Measurements from ENCODE around the gene VRK2. TPM values are rescaled to one million over a fixed set of nuclear protein-coding genes. Genes with fewer than 3 reads are reported as not detected.

VRK2 gene
- polyA plus RNA-seq (2013, experiment 1 of 2): 19.2 TPM
- polyA plus RNA-seq (2013, experiment 2 of 2): 19.7 TPM

DNA sequence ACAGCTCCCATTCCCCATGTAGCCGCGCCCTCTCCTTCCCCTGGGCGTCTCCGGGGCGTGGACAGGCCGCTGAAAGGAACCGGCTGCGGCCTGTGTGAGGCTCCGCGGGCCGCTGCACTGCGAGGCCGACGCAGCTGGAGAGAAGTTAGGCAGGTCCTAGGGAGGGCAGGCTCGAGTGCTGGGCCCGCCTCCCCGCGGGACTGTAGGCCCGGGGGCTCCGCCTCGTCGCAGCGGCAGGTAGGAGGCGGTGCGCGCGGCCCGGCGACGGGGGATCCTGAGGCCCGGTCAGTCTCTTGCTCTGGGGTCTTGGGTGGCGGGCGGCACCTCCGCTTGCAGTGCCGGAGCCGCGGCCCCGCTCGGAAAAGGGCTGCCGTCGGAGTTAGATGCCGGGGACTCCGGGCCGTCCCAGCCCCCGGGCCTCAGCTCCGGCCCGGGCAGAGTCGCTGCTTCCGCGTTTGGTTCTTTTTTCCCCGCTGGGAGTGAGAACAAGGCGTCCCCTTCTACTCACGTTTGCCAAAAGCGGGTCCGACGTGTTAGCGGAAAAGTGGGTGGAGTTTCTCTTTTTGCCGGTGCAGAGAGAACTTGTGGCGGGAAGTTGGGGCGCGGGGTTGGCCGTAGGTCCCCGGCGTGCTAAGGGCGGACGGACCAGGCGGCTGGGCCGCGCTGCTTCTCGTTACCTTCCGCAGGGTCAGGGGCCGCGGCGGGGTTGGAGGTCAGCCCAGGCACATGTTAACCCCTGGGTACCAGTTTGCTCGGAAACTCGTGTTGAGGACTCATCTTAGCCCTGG lies at the start of gene VRK2:
Gene VRK2, plus strand, starts transcription at position 222 of the 788 bp plus-strand sequence. CDS start 2,026 bp downstream, outside the sequence.
- peaks cover 23% of the 10 kb centered on the region for H3K36me3 ChIP-seq (ENCODE audit: insufficient read depth, low read length)
- H3K9me3 ChIP-seq (ENCODE audit: insufficient read depth, low read depth, low read length): no peaks in the 10 kb centered on the region
- H3K4me1 ChIP-seq (ENCODE audit: insufficient read depth, low read length): peaks cover 27% of the 10 kb centered on the region
- peak within 1 kb of the TSS; percentile 61 for H3K4me3 ChIP-seq (ENCODE audit: low read length)
- peak within 1 kb of the TSS; percentile 93 for H3K27ac ChIP-seq (ENCODE audit: low read depth, low read length)
- under 1% methylated on average over 76 of the region's 76 CpGs for WGBS
- H3K27me3 ChIP-seq (ENCODE audit: insufficient read depth, low read length): no peaks in the 10 kb centered on the region
- peak within 1 kb of the TSS; percentile 88 for H3K9ac ChIP-seq (ENCODE audit: low read depth, low read length)

- Histone ChIP-seq H3K36me3 (ENCODE audit: insufficient read depth, low read length) (no peaks in the 10 kb centered on the region), H3K9ac (ENCODE audit: low read depth, low read length) (no peak overlapping the region)
- 94% methylated on average over 2 of the region's 2 CpGs for WGBS
These were observed 40.2 kb upstream of the VRK2 start for GRCh38 chr2:58006256-58006951.

DNA sequence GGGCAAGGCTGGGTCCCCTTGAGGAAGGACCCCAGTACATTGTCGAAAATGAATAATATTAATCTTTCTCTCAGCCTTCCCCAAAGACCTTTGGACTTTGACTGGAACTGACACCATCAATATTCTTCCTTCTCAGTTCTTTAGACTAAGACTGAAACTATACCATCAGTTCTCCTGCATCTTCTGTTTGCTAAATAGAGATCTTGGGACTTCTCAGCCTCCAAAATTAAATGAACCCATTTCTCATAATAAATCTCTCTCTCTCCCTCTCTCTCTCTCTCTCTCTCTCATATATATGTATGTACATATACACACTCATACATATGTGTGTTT lies 39.7 kb upstream of the VRK2 start:
- Histone ChIP-seq H3K27ac (ENCODE audit: low read depth, low read length) (no peak overlapping the region), H3K36me3 (ENCODE audit: insufficient read depth, low read length) (no peaks in the 10 kb centered on the region), H3K4me3 (ENCODE audit: low read length) (no peak overlapping the region), H3K4me1 (ENCODE audit: insufficient read depth, low read length) (no peaks in the 10 kb centered on the region), H3K9me3 (ENCODE audit: insufficient read depth, low read depth, low read length) (no peaks in the 10 kb centered on the region), H3K9ac (ENCODE audit: low read depth, low read length) (no peak overlapping the region), H3K27me3 (ENCODE audit: insufficient read depth, low read length) (no peaks in the 10 kb centered on the region)
- 97% methylated on average over 1 of the region's 1 CpG for WGBS

More at GRCh38 chr2:58006256-58006951, 40.2 kb upstream of the VRK2 start:
- Histone ChIP-seq H3K27ac (ENCODE audit: low read depth, low read length) (no peak overlapping the region), H3K4me3 (ENCODE audit: low read length) (no peak overlapping the region), H3K4me1 (ENCODE audit: insufficient read depth, low read length) (no peaks in the 10 kb centered on the region), H3K9me3 (ENCODE audit: insufficient read depth, low read depth, low read length) (no peaks in the 10 kb centered on the region), H3K27me3 (ENCODE audit: insufficient read depth, low read length) (no peaks in the 10 kb centered on the region)

- 90% methylated on average over 1 of the region's 1 CpG for WGBS
- Histone ChIP-seq H3K4me3 (ENCODE audit: low read length) (no peak overlapping the region), H3K27me3 (ENCODE audit: insufficient read depth, low read length) (no peaks in the 10 kb centered on the region), H3K36me3 (ENCODE audit: insufficient read depth, low read length) (no peaks in the 10 kb centered on the region), H3K4me1 (ENCODE audit: insufficient read depth, low read length) (no peaks in the 10 kb centered on the region), H3K9me3 (ENCODE audit: insufficient read depth, low read depth, low read length) (peaks cover under 1% of the 10 kb centered on the region; the same call in 1 of the 2 replicates), H3K27ac (ENCODE audit: low read depth, low read length) (no peak overlapping the region), H3K9ac (ENCODE audit: low read depth, low read length) (no peak overlapping the region)
These were observed 36.0 kb upstream of the VRK2 start for GRCh38 chr2:58010599-58010998.

DNA sequence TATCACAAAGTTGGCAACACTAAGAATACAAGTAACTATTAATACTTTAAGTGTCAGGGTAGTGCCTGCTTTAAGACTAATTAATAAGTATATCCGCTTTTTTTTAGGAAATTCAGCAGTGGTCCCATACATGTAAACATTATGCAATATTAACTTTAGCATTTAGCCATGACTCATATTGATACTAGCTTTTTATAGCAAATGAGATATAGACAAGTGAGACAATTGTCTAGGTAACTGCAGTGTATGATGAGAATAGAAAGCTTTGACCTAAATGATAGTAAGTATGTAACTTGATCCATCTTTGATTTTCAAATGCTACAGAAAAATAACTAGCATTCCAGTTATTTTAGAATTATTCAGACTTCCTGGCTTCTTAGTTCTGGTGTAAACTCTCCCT lies 27.4 kb upstream of the VRK2 start:
- no peak overlapping the region for H3K27ac ChIP-seq (ENCODE audit: low read depth, low read length)
- peaks cover 4% of the 10 kb centered on the region; the same call in 1 of the 2 replicates for H3K9me3 ChIP-seq (ENCODE audit: insufficient read depth, low read depth, low read length)
- no peaks in the 10 kb centered on the region for H3K36me3 ChIP-seq (ENCODE audit: insufficient read depth, low read length)
- no peak overlapping the region for H3K4me3 ChIP-seq (ENCODE audit: low read length)
- H3K27me3 ChIP-seq (ENCODE audit: insufficient read depth, low read length): no peaks in the 10 kb centered on the region
- H3K9ac ChIP-seq (ENCODE audit: low read depth, low read length): no peak overlapping the region
- WGBS: no CpG with 5 or more reads among the region's 1 CpG
- H3K4me1 ChIP-seq (ENCODE audit: insufficient read depth, low read length): no peaks in the 10 kb centered on the region

DNA sequence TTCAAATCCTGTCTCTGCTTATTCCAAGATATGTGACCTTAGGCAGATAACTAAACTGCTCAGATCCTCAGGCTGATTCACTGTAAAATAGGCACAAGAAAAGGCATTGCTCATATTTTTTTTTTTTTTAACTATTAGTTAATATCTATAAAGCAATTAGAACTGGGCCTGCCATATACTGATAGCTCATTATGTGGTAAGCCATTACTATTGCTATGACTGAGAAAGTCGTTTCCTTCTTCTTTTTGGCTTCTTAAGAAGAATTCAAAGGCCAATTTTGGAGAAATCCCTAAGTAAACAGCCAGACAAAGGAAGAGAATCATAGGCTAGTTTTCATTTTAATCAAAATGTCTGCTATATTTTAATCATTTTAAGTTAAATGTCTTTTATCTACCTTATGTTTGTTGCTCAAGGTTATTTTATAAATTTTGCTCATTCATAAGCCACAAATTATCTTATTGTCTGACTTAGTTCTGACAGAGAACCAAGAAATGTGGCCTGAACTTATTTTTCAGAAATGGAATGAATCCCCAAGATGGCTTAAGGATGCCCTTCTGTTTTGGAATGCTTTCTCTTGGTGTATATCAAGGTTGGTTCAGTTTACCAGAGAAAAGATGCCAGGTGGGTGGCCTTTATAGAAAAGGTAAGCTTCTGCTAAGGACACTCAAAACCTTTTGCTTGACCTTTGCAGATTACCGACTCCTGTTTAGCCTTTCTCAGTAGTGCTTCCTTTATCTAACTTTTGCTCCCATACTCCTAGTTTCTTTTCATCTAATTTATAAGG lies 21.3 kb upstream of the VRK2 start:
- no peak overlapping the region for H3K9ac ChIP-seq (ENCODE audit: low read depth, low read length)
- no peaks in the 10 kb centered on the region for H3K4me1 ChIP-seq (ENCODE audit: insufficient read depth, low read length)
- H3K27ac ChIP-seq (ENCODE audit: low read depth, low read length): no peak overlapping the region
- H3K36me3 ChIP-seq (ENCODE audit: insufficient read depth, low read length): no peaks in the 10 kb centered on the region
- 96% methylated on average over 2 of the region's 2 CpGs for WGBS
- H3K9me3 ChIP-seq (ENCODE audit: insufficient read depth, low read depth, low read length): no peaks in the 10 kb centered on the region
- no peaks in the 10 kb centered on the region for H3K27me3 ChIP-seq (ENCODE audit: insufficient read depth, low read length)
- no peak overlapping the region for H3K4me3 ChIP-seq (ENCODE audit: low read length)

- Histone ChIP-seq H3K4me3 (ENCODE audit: low read length) (no peak overlapping the region), H3K9me3 (ENCODE audit: insufficient read depth, low read depth, low read length) (no peaks in the 10 kb centered on the region), H3K36me3 (ENCODE audit: insufficient read depth, low read length) (no peaks in the 10 kb centered on the region), H3K4me1 (ENCODE audit: insufficient read depth, low read length) (no peaks in the 10 kb centered on the region), H3K27me3 (ENCODE audit: insufficient read depth, low read length) (no peaks in the 10 kb centered on the region), H3K9ac (ENCODE audit: low read depth, low read length) (no peak overlapping the region), H3K27ac (ENCODE audit: low read depth, low read length) (no peak overlapping the region)
These were observed 19.6 kb upstream of the VRK2 start for GRCh38 chr2:58027029-58027428.

DNA sequence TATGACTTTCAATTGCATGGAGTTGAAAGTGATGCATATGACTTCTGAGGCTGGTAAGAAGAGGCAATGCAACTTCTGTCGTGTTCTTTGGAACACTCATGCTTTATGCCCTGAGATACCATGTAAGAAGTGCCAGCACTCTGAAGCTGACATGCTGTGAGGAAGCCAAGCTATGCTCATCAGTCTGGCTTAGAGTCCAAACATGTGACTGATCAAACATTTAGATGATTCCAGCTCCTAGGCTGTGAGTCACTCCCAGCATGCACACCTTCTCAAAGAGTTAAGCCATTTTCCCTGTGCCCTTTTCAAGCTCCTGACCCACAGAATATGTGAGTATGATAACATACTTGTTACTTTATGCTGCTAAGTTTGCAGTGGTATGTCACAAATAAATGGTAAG lies 15.8 kb upstream of the VRK2 start:
- no peaks in the 10 kb centered on the region for H3K27me3 ChIP-seq (ENCODE audit: insufficient read depth, low read length)
- no peaks in the 10 kb centered on the region for H3K4me1 ChIP-seq (ENCODE audit: insufficient read depth, low read length)
- WGBS: 91% methylated on average over 1 of the region's 1 CpG
- H3K9ac ChIP-seq (ENCODE audit: low read depth, low read length): no peak overlapping the region
- H3K27ac ChIP-seq (ENCODE audit: low read depth, low read length): no peak overlapping the region
- no peaks in the 10 kb centered on the region for H3K36me3 ChIP-seq (ENCODE audit: insufficient read depth, low read length)
- H3K9me3 ChIP-seq (ENCODE audit: insufficient read depth, low read depth, low read length): no peaks in the 10 kb centered on the region
- no peak overlapping the region for H3K4me3 ChIP-seq (ENCODE audit: low read length)

GRCh38 chr2:58032016-58032763 lies 14.4 kb upstream of the VRK2 start:
- H3K4me3 ChIP-seq (ENCODE audit: low read length): no peak overlapping the region
- H3K4me1 ChIP-seq (ENCODE audit: insufficient read depth, low read length): no peaks in the 10 kb centered on the region
- no peak overlapping the region for H3K9ac ChIP-seq (ENCODE audit: low read depth, low read length)
- no peaks in the 10 kb centered on the region for H3K36me3 ChIP-seq (ENCODE audit: insufficient read depth, low read length)
- no peaks in the 10 kb centered on the region for H3K9me3 ChIP-seq (ENCODE audit: insufficient read depth, low read depth, low read length)
- H3K27ac ChIP-seq (ENCODE audit: low read depth, low read length): no peak overlapping the region
- 98% methylated on average over 2 of the region's 3 CpGs for WGBS
- no peaks in the 10 kb centered on the region for H3K27me3 ChIP-seq (ENCODE audit: insufficient read depth, low read length)

DNA sequence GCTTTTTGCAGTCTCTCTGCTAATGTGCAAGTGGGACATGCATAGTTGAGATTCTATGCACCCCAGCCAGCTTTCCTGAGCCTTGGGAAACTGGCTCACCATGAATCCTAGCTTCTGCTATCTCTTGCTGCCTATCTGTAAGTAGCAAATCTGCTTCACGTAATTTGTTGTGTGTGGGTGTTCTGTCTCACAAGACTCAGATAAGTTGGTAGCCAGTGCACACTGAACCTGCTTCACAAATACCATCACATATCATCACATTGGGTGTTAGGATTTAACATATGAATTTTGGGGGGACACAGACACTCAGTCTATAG lies 13.9 kb upstream of the VRK2 start:
- no peaks in the 10 kb centered on the region for H3K27me3 ChIP-seq (ENCODE audit: insufficient read depth, low read length)
- WGBS: no CpG with 5 or more reads among the region's 1 CpG
- no peak overlapping the region for H3K9ac ChIP-seq (ENCODE audit: low read depth, low read length)
- no peak overlapping the region for H3K4me3 ChIP-seq (ENCODE audit: low read length)
- H3K4me1 ChIP-seq (ENCODE audit: insufficient read depth, low read length): no peaks in the 10 kb centered on the region
- H3K27ac ChIP-seq (ENCODE audit: low read depth, low read length): no peak overlapping the region
- no peaks in the 10 kb centered on the region for H3K36me3 ChIP-seq (ENCODE audit: insufficient read depth, low read length)
- H3K9me3 ChIP-seq (ENCODE audit: insufficient read depth, low read depth, low read length): no peaks in the 10 kb centered on the region

DNA sequence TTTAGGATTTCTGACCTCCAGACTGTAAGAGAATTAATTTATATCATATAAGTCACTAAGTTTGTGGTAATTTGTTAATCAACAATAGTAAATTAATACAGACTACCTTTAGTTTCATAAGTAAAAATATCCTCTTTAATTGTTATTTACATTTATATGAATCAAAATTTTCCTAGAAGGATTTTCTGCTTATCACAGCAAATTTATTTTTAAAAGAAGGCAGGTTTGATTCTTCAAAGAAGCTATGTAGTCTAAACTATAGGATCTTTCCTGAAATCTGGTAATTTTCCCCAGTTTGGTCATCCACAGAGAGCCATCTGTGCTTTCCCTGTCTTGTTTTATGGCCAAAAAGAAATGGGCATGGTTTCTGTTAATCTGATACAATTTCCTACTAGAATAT lies 13.1 kb upstream of the VRK2 start:
- H3K9me3 ChIP-seq (ENCODE audit: insufficient read depth, low read depth, low read length): no peaks in the 10 kb centered on the region
- H3K4me3 ChIP-seq (ENCODE audit: low read length): no peak overlapping the region
- no peak overlapping the region for H3K9ac ChIP-seq (ENCODE audit: low read depth, low read length)
- H3K27ac ChIP-seq (ENCODE audit: low read depth, low read length): no peak overlapping the region
- H3K4me1 ChIP-seq (ENCODE audit: insufficient read depth, low read length): peaks cover 5% of the 10 kb centered on the region
- H3K27me3 ChIP-seq (ENCODE audit: insufficient read depth, low read length): no peaks in the 10 kb centered on the region
- H3K36me3 ChIP-seq (ENCODE audit: insufficient read depth, low read length): no peaks in the 10 kb centered on the region

Measured in HUES64 (cell line).